Measurements from ENCODE around the gene SZRD1. TPM values are rescaled to one million over a fixed set of nuclear protein-coding genes. Genes with fewer than 3 reads are reported as not detected.
"Not testable (repeated sequence)": the region's sequence is repeated elsewhere in the genome, so short reads cannot be mapped to it uniquely, and the experiment has no call there.

Gene SZRD1
- 102 TPM for polyA plus RNA-seq (2012; ENCODE audit: low read depth, missing spikeins)

GRCh38 chr1:16366722-16367257 is at the start of gene SZRD1:
Gene SZRD1 (plus strand): TSS chr1:16367242. CDS start chr1:16367258, 16 bp downstream.
- DNase-seq (ENCODE audit: insufficient read length, low spot score) (peak; percentile 75), FAIRE-seq (peak; percentile 93)
- TF ChIP-seq POLR2A (IDR thresholded peaks at IDR 0.05; ENCODE audit: low read depth, low read length) (no peak), POU2F2 (IDR thresholded peaks at IDR 0.05; ENCODE audit: low read depth, low read length) (peak; percentile 40; the same call in 1 of the 2 replicates), TAF1 (IDR thresholded peaks at IDR 0.05; ENCODE audit: low read depth, low read length) (0 out of 2 replicates have a peak, but pooled peaks have one; percentile 58), PAX5 (IDR thresholded peaks at IDR 0.05; ENCODE audit: insufficient read depth, low read length, severe bottlenecking) (no peak), SPI1 (IDR thresholded peaks at IDR 0.05; ENCODE audit: low read depth, low read length) (peak; percentile 36), POLR2AphosphoS5 (IDR thresholded peaks at IDR 0.05; ENCODE audit: low read depth, low read length) (no peak)

- FAIRE-seq = no peak
- no peak for DNase-seq (ENCODE audit: insufficient read length, low spot score)
- TF ChIP-seq POLR2AphosphoS5 (IDR thresholded peaks at IDR 0.05; ENCODE audit: low read depth, low read length) (no peak), PAX5 (IDR thresholded peaks at IDR 0.05; ENCODE audit: insufficient read depth, low read length, severe bottlenecking) (no peak)
These were observed 48.5 kb upstream of the SZRD1 start for GRCh38 chr1:16318555-16318954.

GRCh38 chr1:16321176-16321867 is 45.7 kb upstream of the SZRD1 start:
- DNase-seq (ENCODE audit: insufficient read length, low spot score) = no peak
- no peak for TF ChIP-seq POLR2AphosphoS5 (IDR thresholded peaks at IDR 0.05; ENCODE audit: low read depth, low read length)
- no peak for TF ChIP-seq POU2F2 (IDR thresholded peaks at IDR 0.05; ENCODE audit: low read depth, low read length)
- no peak for TF ChIP-seq PAX5 (IDR thresholded peaks at IDR 0.05; ENCODE audit: insufficient read depth, low read length, severe bottlenecking)
- no peak for TF ChIP-seq TAF1 (IDR thresholded peaks at IDR 0.05; ENCODE audit: low read depth, low read length)
- no peak for TF ChIP-seq POLR2A (IDR thresholded peaks at IDR 0.05; ENCODE audit: low read depth, low read length)
- no peak for TF ChIP-seq SPI1 (IDR thresholded peaks at IDR 0.05; ENCODE audit: low read depth, low read length)
- FAIRE-seq = no peak

GRCh38 chr1:16324456-16324890 is 42.6 kb upstream of the SZRD1 start:
- TF ChIP-seq TAF1 (IDR thresholded peaks at IDR 0.05; ENCODE audit: low read depth, low read length) (no peak), POLR2A (IDR thresholded peaks at IDR 0.05; ENCODE audit: low read depth, low read length) (no peak), SPI1 (IDR thresholded peaks at IDR 0.05; ENCODE audit: low read depth, low read length) (no peak)
- no peak for DNase-seq (ENCODE audit: insufficient read length, low spot score)
- no peak for FAIRE-seq

GRCh38 chr1:16326833-16327404 is 40.1 kb upstream of the SZRD1 start:
- no peak for TF ChIP-seq POU2F2 (IDR thresholded peaks at IDR 0.05; ENCODE audit: low read depth, low read length)
- no peak for TF ChIP-seq POLR2A (IDR thresholded peaks at IDR 0.05; ENCODE audit: low read depth, low read length)
- TF ChIP-seq TAF1 (IDR thresholded peaks at IDR 0.05; ENCODE audit: low read depth, low read length) = no peak
- no peak for TF ChIP-seq PAX5 (IDR thresholded peaks at IDR 0.05; ENCODE audit: insufficient read depth, low read length, severe bottlenecking)
- TF ChIP-seq SPI1 (IDR thresholded peaks at IDR 0.05; ENCODE audit: low read depth, low read length) = no peak
- peak; percentile 51 for FAIRE-seq
- no peak for DNase-seq (ENCODE audit: insufficient read length, low spot score)

- FAIRE-seq = no peak
These were observed 32.2 kb upstream of the SZRD1 start for GRCh38 chr1:16334655-16335340.

GRCh38 chr1:16338961-16339360 is 28.1 kb upstream of the SZRD1 start:
- DNase-seq (ENCODE audit: insufficient read length, low spot score) (no peak), FAIRE-seq (no peak)
- TF ChIP-seq POU2F2 (IDR thresholded peaks at IDR 0.05; ENCODE audit: low read depth, low read length) = no peak
- no peak for TF ChIP-seq SPI1 (IDR thresholded peaks at IDR 0.05; ENCODE audit: low read depth, low read length)
- TF ChIP-seq POLR2A (IDR thresholded peaks at IDR 0.05; ENCODE audit: low read depth, low read length) = no peak
- no peak for TF ChIP-seq PAX5 (IDR thresholded peaks at IDR 0.05; ENCODE audit: insufficient read depth, low read length, severe bottlenecking)
- TF ChIP-seq POLR2AphosphoS5 (IDR thresholded peaks at IDR 0.05; ENCODE audit: low read depth, low read length) = no peak
- TF ChIP-seq TAF1 (IDR thresholded peaks at IDR 0.05; ENCODE audit: low read depth, low read length) = no peak

More at GRCh38 chr1:16334655-16335340, 32.2 kb upstream of the SZRD1 start:
- TF ChIP-seq TAF1 (IDR thresholded peaks at IDR 0.05; ENCODE audit: low read depth, low read length) (no peak), SPI1 (IDR thresholded peaks at IDR 0.05; ENCODE audit: low read depth, low read length) (no peak), POLR2AphosphoS5 (IDR thresholded peaks at IDR 0.05; ENCODE audit: low read depth, low read length) (no peak), PAX5 (IDR thresholded peaks at IDR 0.05; ENCODE audit: insufficient read depth, low read length, severe bottlenecking) (no peak), POLR2A (IDR thresholded peaks at IDR 0.05; ENCODE audit: low read depth, low read length) (no peak), POU2F2 (IDR thresholded peaks at IDR 0.05; ENCODE audit: low read depth, low read length) (no peak)
- DNase-seq (ENCODE audit: insufficient read length, low spot score) = no peak

GRCh38 chr1:16340673-16341072 is 26.4 kb upstream of the SZRD1 start:
- TF ChIP-seq POLR2AphosphoS5 (IDR thresholded peaks at IDR 0.05; ENCODE audit: low read depth, low read length) = no peak
- TF ChIP-seq TAF1 (IDR thresholded peaks at IDR 0.05; ENCODE audit: low read depth, low read length) = no peak
- no peak for TF ChIP-seq POLR2A (IDR thresholded peaks at IDR 0.05; ENCODE audit: low read depth, low read length)
- no peak for TF ChIP-seq POU2F2 (IDR thresholded peaks at IDR 0.05; ENCODE audit: low read depth, low read length)
- DNase-seq (ENCODE audit: insufficient read length, low spot score) (no peak), FAIRE-seq (no peak)

- FAIRE-seq (peak; percentile 16), DNase-seq (ENCODE audit: insufficient read length, low spot score) (no peak)
- TF ChIP-seq POLR2AphosphoS5 (IDR thresholded peaks at IDR 0.05; ENCODE audit: low read depth, low read length) = no peak
- TF ChIP-seq PAX5 (IDR thresholded peaks at IDR 0.05; ENCODE audit: insufficient read depth, low read length, severe bottlenecking) = no peak
- TF ChIP-seq POLR2A (IDR thresholded peaks at IDR 0.05; ENCODE audit: low read depth, low read length) = no peak
- no peak for TF ChIP-seq POU2F2 (IDR thresholded peaks at IDR 0.05; ENCODE audit: low read depth, low read length)
- no peak for TF ChIP-seq SPI1 (IDR thresholded peaks at IDR 0.05; ENCODE audit: low read depth, low read length)
- TF ChIP-seq TAF1 (IDR thresholded peaks at IDR 0.05; ENCODE audit: low read depth, low read length) = no peak
These were observed 24.5 kb upstream of the SZRD1 start for GRCh38 chr1:16342331-16343062.

GRCh38 chr1:16343276-16343675 is 23.8 kb upstream of the SZRD1 start:
- not testable (repeated sequence) for DNase-seq (ENCODE audit: insufficient read length, low spot score); FAIRE-seq

Measured in GM12891 (cell line).